HT1080 (cell line): ENCODE data around the gene NRAP. TPM values are rescaled to one million over a fixed set of nuclear protein-coding genes. Genes with fewer than 3 reads are reported as not detected.
A peak's percentile ranks its signal among the peaks of the same experiment; 100 is the strongest.
"Not testable (repeated sequence)": the region's sequence is repeated elsewhere in the genome, so short reads cannot be mapped to it uniquely, and the experiment has no call there.

ENCODE experiments used
- DNase-seq: peaks from one replicate; pipeline ENCODE4 v3.0.0-alpha.2; 2015; ENCODE audit warnings: low read depth
- total RNA-seq: library from RNA; depleted of rRNA; stranded (reverse); fragments of >200 nt; shearing (Covaris generic); gene quantifications from 2 replicates; pipeline ENCODE4 v1.2.3, GENCODE V29; 2014

NRAP gene
- total RNA-seq, 1 experiment from 2014 or later: not detected

DNA sequence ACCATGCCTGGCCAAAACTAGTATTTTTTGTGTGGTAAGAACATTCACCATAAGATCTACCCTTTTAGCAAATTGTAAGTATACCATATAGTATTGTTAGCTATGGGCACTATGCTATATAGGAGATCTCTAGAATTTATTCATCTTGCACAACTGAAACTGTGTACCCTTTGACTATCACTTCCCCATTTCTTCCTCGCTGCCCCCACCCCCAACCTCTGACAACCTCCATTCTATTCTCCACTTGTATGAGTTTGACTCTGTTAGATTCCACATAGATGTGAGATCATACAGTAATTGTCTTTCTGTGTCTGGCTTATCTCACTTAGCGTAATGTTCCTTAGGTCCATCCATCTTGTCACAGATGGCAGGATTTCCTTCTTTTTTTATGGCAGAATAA lies 19.5 kb upstream of the NRAP start:
- DNase-seq: no peak

DNA sequence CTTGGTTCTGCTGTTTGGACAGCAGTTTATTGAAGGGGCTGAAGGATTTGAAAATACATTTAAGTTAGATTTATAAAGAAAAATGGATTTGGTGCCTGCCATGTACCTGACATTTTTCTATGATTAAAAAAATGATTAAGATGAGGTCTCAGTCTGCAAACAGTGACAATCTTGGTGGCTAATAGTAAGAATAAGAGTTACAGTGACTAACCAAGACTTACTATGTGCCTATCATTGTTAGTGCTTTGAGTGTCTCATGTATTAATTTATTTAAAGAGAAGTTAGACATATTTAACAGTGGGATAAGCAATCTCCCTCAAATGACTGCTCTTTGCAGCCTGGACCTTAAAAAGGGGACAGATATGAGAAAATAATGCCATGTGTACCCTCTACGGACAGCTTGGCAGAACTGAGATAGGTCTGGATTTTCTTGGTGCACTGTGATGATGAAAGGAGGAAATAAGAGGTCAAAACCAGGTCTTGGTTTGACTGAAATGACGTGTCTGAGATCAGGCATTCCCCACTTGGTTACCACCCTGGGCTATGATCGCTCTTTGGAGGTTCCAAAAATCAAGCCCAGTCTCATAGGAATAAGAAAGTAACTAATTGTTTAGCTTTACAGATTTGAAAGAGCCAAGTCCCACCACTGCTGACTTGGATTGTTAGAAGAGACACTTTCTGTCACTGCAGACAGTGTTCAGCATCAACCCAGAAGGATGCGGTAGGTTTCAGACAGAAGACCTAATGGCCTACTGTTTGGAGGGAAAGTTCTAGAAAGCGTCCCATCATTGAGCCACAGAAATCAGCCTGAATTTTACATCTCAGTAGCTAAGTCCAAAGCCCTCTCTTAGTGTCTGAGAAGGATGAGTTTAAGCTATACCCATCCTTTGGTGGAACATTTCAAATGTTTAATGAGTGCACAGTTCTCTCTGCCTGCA lies 18.0 kb upstream of the NRAP start:
- DNase-seq: no peak

DNA sequence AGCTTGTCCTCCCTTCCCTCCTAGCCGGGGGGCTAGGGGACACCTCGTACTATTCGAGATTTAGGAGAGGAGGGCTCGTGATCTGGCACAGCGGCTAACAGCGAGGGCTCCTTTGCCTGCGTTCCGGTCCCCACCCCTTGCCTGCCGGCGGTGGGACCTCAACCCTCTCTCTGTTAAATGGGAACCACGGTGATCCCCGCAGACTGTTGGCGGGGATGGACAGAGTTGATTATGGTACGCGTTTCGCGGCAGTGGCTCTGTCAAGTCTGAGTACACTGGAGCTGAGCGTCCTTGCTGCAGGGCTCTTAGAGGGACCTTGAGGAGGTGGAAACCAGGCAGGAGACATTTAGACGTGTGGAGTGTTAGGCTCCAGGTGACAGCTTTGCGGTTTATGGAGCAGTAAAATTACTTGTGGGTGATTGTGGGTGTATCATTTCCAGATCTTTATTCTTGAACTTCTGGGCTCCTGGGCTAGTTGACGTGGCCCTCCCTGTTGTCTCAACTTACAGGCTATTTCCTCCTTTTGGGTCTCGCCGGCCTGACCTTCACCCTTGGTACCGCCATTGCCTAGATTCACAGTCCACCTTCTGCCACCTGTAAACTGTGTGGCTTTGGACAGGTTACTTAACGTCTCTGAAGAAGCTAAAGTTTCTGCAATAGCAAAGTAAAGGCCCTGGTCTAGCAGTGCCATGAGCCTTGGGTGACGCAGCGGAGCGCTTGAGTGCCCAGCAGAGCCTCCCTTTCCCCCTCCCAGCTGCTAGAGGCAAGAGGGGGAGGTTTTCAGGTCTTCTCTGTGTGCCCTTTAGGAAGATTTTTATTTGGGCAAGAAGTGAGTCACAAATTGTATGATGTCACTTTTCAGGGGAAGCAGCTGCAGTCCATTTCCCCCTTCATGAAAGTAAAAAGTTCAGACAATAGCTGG lies 16.6 kb upstream of the NRAP start:
- peak; percentile 87 for DNase-seq

DNA sequence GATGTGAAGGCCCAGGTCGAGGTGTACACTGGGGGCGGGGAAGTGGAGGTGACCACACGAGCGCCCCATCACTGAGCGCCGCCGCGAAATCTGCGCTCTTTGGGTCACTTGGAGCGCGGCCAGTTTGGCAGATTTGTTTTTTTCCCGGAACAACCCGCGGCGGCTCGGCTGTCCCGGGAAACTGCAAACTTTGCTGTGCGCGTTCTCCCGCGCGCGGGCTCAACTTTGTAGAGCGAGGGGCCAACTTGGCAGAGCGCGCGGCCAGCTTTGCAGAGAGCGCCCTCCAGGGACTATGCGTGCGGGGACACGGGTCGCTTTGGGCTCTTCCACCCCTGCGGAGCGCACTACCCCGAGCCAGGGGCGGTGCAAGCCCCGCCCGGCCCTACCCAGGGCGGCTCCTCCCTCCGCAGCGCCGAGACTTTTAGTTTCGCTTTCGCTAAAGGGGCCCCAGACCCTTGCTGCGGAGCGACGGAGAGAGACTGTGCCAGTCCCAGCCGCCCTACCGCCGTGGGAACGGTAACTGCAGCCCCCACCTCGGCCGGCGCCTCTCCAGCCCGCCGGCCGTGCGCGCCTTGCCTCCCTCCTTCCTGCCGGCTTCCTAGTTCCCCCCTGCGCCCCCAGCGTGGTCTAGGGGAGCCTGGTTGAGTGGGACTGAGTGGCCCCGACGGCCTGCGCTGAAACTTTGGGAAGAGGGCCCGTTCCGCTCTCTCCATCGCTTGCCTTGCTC lies 15.8 kb upstream of the NRAP start, which contains the start of gene CASP7:
CASP7 (plus strand) TSS at position 450 of the 727 bp plus-strand sequence. CDS start 17,582 bp downstream, outside the sequence.
- peak; percentile 83 for DNase-seq

DNA sequence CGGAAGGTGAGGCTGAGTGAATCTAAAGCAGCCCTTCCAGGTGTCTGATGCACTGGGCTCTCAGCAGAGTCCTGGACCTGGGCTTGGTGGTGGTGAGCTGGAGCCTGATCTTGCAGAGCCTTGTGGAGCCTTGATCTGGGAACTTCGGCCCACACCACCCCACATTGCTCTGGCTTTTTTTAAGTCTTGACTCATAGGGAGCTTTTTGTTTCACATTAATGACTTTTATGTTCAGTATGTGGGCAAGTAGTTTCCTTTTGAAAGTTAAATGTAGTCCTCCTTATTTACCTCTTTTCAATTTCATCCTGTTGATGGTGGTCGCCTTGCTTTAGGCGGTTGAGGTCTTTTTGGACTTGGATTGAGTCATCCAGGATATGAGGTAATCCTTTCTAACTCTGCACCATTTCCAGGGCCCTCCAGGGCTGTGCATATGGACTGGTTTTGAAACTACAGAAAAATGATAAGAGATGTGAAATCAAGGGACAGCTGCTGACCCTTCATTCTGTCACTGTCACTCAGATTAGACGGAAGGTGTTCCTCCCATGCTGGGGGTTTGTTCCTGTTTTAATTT lies 2.9 kb upstream of the NRAP start:
- DNase-seq: peak; percentile 68

DNA sequence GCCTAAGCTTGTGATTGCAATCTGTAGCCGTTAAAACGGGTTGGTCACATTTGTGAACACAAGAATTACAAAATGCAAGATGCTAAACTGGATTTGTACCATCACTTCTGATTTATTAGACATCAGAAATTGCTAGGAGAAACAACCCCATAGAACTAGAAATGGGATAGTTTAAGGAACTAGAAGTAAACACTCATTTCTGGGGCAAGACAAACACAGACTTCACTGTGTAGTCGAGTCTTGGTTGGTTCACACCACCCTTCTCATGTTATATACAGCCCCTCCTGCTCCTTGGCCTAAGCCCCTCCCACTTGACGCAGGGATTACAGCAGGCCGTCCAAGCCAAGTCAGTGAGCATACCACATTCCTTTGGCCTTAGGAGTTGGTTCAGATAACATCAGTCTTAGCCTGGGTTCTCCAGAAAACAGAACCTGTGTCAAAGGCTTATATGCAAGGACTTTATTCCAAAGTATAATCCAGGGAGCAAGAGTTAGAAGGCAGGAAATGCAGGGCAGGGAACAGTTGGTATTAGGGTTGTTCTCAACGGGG lies 2.0 kb upstream of the NRAP start:
- DNase-seq: peak; percentile 67

DNA sequence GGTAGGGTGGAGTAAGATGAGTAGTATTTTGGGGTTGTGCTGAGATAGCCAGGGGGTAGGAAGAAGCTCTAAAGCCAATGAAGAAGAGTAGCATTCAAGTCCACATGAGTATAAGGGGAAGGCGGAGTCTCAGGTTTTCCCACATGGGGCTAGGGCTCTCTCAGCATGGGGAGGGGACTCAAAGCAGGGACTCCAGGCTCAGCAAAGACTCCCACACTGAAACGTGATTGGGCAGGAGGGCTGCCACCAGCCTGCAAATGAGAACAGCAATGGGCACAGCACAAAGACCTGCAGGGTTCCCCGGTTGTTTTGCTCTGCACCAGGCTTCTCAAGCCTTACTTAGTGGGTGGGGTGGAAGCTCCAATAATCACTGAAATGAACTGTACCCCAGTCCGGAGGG lies 1.5 kb upstream of the NRAP start:
- DNase-seq: no peak

DNA sequence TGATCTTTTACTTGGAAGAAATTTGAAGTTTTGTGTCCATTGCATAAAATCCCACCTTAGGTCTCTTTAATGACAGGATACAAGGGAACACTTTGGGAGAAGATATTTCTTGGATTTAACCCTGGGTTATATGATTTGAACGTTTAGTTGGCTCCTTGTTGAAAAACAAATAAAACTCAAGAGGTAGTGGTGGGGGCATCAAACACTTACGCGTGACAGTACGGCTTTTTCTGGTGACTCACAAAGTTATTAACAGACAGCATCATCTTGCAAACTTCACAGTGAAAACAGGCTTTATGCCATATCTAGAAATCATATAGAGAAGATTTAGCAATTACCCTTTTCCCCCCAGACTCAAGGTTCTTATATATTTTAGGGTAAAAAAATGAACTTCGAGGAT lies 699 bp downstream of the NRAP start:
- DNase-seq: peak; percentile 37

DNA sequence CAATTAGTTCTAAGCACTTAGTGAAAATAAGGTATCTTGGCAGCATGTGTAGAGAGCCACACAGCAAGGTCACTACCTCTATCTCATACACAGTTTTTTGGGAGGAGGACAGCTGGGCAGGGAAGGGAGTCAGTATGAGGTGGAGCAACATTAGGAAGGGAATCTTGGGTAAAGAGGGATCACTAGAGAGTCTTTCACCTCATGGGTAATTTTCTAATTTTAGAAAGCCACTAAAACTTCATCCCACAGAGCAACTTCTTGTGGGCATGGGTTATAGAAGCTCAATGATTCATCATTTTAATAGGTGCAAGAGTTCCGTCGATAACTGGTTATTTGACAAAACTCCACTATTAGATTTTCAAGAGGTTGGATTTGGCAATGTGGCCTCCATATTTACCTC lies 2.5 kb downstream of the NRAP start:
- DNase-seq: no peak

DNA sequence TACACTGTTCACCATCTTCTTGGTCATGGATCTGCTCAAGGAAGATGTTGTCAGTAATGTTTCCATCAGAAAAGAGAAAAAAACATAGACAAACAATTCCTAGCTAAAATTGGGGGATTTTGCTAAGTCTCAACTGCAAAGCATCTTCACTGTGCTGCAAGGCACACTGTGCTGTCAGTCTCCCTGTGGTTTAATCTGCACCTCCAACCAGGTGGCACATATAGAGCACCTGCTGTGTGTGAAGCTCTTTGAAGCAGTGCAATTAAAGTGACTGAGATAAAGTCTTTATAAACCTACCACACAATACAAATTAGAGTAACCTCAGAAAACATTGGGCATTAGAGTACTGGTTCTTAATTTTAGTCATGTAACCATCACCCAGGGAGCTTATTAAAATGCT lies 6.3 kb downstream of the NRAP start:
- no peak for DNase-seq

DNA sequence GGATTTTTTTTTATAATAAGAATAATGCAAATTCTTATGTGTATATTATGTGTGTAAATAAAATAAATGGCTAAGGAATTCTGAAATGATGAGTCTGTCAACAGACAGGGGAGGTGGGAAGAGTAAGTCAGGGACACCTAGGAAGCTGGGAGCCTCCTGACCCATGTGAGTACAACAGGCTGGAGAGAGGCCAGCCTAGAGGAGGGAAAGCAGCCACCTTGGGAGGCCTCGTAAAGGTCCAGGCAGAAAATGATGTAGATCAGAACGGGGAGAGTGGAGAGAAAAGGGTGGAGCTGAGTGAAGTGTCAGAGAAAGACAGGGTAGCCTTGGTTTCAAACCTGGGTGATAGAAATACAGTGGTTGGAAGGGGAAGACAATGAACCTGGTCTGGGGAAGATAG lies 6.9 kb downstream of the NRAP start:
- no peak for DNase-seq

DNA sequence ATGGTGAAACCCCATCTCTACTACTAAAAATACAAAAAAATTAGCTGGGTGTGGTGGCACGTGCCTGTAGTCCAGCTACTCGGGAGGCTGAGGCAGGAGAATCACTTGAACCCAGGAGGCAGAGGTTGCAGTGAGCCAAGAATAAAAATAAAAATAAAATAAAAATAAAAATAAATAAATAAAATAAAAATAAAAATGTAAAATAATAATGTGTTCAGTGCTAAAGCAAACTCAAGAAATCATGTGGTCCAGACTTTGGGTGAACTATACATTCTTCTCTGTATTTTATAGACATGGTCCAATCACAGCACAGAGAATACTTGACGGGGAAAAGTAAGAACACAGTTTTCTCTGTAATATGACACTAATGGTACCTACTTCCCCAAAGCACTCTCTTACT lies 11.4 kb downstream of the NRAP start:
- not testable (repeated sequence) for DNase-seq

DNA sequence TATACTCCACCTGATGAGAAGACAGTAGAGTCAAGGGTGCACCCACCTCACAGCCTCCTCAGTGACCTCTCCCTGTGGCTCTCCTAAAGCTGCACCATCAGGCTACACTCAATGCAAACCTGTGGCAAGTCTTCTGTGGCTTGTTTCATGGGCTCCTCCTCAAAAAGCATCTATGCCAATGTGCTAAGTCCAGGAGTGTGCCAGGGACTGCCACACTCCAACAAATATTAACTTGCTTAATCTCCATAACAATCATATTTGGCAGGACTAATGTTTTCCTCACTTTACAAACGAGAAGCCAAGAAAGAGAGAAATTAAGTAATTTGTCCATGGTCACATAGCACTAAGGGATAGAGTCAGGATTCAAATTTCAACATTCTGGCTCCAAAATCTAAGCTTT lies 11.9 kb downstream of the NRAP start:
- DNase-seq: no peak

DNA sequence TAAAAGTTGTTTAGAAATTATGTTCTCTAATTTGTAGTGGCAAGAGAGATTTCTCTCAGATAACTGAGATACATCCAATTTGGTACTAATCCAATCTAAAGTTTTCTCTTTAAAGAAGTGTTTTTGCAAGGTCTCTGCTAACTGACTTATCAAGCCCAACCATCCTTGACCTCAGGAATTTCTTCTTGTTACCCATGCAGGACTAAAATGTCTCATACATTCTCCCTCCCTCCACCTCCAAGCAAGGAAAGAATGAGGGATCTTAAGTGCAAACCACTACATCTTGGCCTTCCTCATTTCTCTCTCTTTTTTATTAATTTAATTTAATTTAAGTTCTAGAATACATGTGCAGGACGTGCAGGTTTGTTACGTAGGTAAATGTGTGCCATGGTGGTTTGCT lies 12.8 kb downstream of the NRAP start:
- DNase-seq: no peak

DNA sequence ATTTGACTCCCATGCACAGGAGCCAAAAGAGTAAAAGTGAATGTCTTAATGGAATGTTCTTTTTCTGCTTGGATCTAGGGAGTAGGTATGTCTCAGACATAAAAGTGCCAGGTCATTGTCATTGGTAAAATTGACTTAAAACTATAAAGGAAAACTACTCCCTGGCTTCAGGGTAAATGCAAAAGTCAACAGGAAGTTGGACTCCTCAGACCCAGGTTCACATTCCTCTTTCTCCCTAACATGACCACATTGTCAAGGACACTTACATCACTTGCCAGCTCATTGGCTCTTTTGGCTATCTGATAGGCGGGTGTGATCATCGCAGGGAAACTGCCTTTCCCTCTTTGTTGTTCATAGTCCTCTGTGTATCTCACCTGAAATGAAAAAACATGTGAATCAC lies 13.7 kb downstream of the NRAP start:
- DNase-seq: no peak

DNA sequence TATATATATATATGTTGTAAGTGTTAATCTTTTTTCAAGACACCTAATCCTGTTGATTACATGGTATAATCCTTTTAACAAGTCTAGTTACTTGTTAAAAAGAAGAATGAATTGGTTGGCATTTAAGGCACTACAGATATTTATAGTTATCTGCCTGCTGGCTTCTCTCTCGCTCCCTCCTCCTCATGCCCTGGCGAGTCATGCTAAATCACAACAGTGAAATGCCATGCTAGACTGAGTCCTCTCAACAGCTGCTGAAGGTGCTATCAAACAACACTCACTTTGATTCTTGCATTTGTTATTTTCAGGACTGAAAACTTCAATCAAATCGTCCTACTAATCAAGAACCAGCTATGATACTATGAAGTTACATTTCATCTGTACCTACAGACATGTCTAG lies 15.4 kb downstream of the NRAP start:
- no peak for DNase-seq

DNA sequence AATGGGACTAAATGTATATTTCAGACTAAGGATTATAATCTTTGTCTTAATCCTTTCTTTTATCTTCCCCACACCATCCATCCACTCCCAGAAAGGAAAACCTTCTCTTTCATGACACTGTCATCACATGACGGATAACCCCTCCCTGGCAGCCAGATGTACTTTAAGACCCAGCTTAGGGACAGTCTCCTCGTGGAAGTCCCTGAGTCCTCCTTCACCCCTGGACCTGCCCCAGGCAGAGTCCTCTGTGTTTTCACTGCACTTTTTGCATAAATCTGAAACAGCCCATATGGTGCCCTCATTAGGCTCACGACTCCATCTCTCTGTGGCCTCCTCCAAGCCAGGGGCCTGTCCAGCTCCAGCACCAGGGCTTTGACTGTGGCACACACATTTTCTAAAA lies 16.0 kb downstream of the NRAP start:
- no peak for DNase-seq

DNA sequence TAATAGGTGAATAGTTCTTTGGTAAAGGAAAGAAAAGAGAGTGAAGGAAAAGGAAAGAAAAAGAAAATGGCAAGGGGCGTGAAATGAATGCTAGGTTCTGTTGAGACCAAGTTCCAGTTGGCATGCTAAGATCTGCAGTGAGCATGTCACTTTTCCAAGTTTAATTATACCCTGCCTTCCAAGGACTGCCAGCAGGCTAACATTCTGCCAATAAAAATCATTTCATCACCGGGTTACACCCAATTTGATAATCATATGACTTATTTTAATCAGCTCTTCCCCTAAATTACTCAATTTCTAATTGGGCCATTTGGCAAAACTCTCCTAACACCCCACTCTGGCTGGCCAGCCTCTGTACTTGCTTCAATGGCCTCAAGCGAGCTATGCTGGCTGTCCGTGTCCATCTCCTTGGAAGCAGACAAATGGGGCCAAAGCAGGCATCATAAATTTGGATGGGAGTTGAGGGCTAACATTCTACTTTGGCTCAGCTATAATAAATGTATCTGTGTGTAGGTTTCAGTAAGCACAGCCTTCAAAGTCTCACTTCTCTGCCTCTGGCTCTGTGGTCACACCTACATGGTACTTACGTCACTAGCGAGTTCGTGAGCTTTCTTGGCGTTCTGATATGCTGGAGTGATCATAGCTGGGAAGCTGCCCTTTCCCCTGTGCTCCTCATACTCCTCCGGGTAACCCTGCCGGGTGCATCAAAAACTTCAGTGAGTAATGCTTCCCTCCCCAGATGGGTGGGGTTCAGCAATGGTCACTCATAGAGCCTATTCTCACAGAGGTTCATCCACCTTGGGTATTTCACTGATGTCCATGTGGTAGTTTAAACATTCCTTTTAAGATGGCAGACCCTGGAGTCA lies 17.3 kb downstream of the NRAP start:
- DNase-seq: no peak

DNA sequence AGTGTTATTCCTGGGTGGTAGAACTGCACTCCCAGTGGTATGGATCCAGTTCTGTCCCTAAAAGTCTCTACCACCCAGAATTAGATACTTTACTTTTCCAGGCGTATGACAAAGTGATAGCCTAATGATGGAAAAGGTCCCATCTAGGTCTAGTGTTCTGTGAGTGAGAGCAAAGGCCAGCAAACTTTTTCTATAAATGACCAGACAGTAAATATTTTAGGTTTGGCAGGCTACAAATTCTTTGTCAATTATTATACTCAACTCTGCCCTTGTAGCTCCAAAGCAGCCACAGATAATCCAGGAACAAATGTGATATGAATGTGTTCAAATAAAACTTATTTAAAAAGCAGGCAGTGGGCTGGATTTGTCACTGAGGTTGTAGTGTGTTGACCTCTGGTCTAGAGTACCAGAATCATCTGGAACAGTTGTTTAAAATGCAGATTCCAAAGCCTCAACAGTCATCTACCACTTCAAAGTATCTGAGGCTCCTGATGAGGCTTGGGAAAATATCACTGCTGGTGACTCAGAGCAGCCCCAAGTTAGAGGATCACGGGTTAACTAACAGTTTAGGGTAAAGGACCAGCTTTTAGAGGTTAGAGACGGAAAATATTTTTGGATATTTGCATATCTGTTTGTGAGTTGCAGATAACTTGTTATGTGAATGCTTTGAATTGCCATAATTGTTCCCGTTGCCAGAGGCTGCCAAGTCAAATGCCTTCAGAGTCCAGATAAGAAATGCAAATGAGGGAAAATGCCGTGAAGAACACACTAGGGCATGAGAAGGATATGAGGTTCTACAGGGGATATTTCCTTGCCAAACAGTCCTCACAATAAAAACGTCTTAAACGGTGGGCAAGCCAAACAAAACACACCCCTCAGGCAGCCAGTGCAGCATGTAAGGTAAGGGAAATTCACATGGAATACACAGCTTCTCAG lies 19.4 kb downstream of the NRAP start:
- peak; percentile 70 for DNase-seq
